Measurements from ENCODE around the gene TOMM40. TPM values are rescaled to one million over a fixed set of nuclear protein-coding genes. Genes with fewer than 3 reads are reported as not detected.

The TOMM40 gene
- total RNA-seq, 2 donors from 2014 or later: 38.2 to 120 TPM

DNA sequence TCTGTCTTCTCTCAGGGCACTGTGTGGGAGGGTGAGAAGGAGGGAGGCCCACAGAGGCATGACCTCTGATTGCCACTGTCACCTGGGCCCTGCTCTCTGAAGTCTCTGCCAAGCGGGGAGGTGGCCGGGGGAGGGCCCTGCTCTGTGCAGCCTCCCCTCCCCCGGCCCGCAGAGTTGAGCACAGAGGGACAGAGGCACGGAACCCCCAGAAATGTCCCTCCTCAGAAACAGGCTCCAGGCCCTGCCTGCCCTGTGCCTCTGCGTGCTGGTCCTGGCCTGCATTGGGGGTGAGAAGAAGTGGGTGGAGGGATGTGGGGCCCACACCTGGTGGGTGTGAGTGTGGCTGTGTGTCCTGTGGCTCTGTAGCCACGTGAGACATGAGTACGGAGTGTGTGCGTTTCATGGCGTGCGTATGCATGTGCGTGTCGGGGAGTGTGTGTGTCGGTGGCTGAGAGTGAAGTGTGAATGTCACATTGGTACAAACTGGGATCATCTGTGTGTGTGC, 51.1 kb downstream of the TOMM40 start, which contains the start of gene APOC4:
TSS of gene APOC4 (plus strand) at position 171 of the 505 bp plus-strand sequence. CDS start at position 212, 41 bp downstream.
- Mint-ChIP-seq H3K36me3 (no peaks in the 10 kb centered on the region), H3K27ac (no peak within 1 kb of the TSS), H3K9me3 (no peaks in the 10 kb centered on the region)
- no peak for ATAC-seq
- DNase-seq (ENCODE audit: low spot score in 2 of 2): no peak

- H3K27ac Mint-ChIP-seq: peak overlapping the region; percentile 51 to 93
- DNase-seq (ENCODE audit: low spot score in 2 of 2) (no peak), ATAC-seq (no peak)
- H3K9me3 Mint-ChIP-seq: no peaks in the 10 kb centered on the region
- H3K36me3 Mint-ChIP-seq: no peaks in the 10 kb centered on the region
These were observed 52.8 kb downstream of the TOMM40 start for GRCh38 chr19:44943801-44944249.

- DNase-seq (ENCODE audit: low spot score in 2 of 2) (no peak), ATAC-seq (no peak)
- Mint-ChIP-seq H3K36me3 (no peaks in the 10 kb centered on the region), H3K27ac (peak overlapping the region in 1 of 2 donors; percentile 50), H3K9me3 (no peaks in the 10 kb centered on the region)
These were observed 56.1 kb downstream of the TOMM40 start for GRCh38 chr19:44947041-44947581.

GRCh38 chr19:44948237-44948636, 57.2 kb downstream of the TOMM40 start:
- Mint-ChIP-seq H3K9me3 (no peaks in the 10 kb centered on the region), H3K36me3 (no peaks in the 10 kb centered on the region), H3K27ac (no peak overlapping the region)
- no peak for ATAC-seq
- no peak for DNase-seq (ENCODE audit: low spot score in 2 of 2)

GRCh38 chr19:44948763-44949374, 57.8 kb downstream of the TOMM40 start:
- Mint-ChIP-seq H3K27ac (no peak overlapping the region), H3K36me3 (peaks cover 0 to 4% of the 10 kb centered on the region in 2 donors), H3K9me3 (no peaks in the 10 kb centered on the region)
- ATAC-seq (no peak), DNase-seq (ENCODE audit: low spot score in 2 of 2) (no peak)

- DNase-seq (ENCODE audit: low spot score in 2 of 2): no peak
- no peak for ATAC-seq
- Mint-ChIP-seq H3K9me3 (no peaks in the 10 kb centered on the region), H3K36me3 (peaks cover 0 to 4% of the 10 kb centered on the region in 2 donors), H3K27ac (no peak overlapping the region)
These were observed 58.5 kb downstream of the TOMM40 start for GRCh38 chr19:44949550-44949949.

DNA sequence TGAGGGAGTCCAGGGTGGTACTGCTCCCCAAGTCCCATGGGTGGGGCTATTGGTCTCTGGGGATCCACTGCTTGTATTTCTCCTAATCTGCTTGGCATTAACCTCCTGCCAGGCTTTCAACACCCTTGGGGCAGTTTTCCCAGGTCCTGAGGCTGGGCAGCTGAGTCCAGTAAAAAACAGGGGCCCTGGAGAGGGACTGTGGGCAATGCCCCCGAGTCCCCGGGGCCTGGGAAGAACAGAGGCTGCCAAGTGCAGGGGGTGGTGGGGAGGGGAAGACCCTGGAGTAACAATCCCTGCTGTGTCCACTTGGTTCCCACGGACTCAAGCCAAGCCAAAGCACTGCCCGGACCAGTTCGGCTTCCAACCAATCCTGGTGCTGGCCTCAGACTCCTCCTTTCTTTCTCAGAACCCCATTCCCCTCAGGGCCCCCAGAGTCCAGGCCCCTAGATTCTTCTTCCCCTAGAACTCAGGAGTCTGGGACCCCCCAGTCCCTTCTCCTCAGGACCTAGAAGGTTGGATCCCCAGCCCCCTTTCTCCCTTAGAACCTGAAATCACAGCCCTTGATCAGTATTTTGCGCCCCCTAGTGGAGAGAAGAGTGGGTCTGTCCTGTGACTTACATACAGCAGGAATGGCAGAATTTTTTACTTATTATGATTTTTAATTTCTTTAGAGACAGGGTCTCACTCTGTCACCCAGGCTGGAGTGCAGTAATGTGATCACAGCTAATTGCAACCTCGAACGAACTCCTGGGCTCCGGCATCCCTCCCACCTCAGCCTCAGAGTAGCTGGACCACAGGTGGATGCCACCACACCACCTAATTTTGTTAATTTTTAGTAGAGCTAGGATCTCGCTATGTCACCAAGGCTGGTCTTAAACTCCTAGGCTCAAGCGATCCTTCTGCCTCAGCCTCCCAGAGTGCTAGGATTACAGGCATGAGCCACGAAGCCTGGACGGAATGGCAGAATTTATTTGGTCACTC, 60.4 kb downstream of the TOMM40 start:
- H3K36me3 Mint-ChIP-seq: peaks cover 4 to 7% of the 10 kb centered on the region in 2 donors

More for the DNA sequence above, 60.4 kb downstream of the TOMM40 start:
- H3K9me3 Mint-ChIP-seq: no peaks in the 10 kb centered on the region
- ATAC-seq (peak in 1 of 2 donors; percentile 12), DNase-seq (ENCODE audit: low spot score in 2 of 2) (peak in 1 of 2 donors; percentile 72)
- H3K27ac Mint-ChIP-seq: peak overlapping the region in 1 of 2 donors; percentile 15

Other genes with a start within 250 kb of the TOMM40 start
- gene PVR, start 247.3 kb upstream of the TOMM40 start, total RNA-seq: 10 to 100 TPM; 18.2 to 23.4 TPM
- gene CEACAM19, start 219.8 kb upstream of the TOMM40 start, total RNA-seq: 1 to 10 TPM; 2.2 to 2.5 TPM
- not detected for gene CEACAM16, start 192.1 kb upstream of the TOMM40 start, total RNA-seq
- 100 to 1,000 TPM in 1 of 2 donors, 10 to 100 TPM in 1; 83.8 to 124 TPM for gene BCL3, start 142.5 kb upstream of the TOMM40 start, total RNA-seq
- not detected for gene CBLC, start 113.4 kb upstream of the TOMM40 start, total RNA-seq
- under 1 TPM in 1 of 2 donors, not detected in 1; 0.31 TPM for gene BCAM, start 82.2 kb upstream of the TOMM40 start, total RNA-seq
- under 1 TPM; 0.89 to 0.98 TPM for gene NECTIN2, start 45.0 kb upstream of the TOMM40 start, total RNA-seq
- gene APOE, start 14.5 kb downstream of the TOMM40 start, total RNA-seq: 1 to 10 TPM in 1 of 2 donors, under 1 TPM in 1; 0.80 to 2.9 TPM
- under 1 TPM in 1 of 2 donors, not detected in 1; 0.61 TPM for gene APOC1, start 23.4 kb downstream of the TOMM40 start, total RNA-seq
- gene APOC4, start 51.0 kb downstream of the TOMM40 start, total RNA-seq: not detected
- gene APOC2, start 54.8 kb downstream of the TOMM40 start, total RNA-seq: not detected
- 10 to 100 TPM; 54.0 to 58.5 TPM for gene CLPTM1, start 64.1 kb downstream of the TOMM40 start, total RNA-seq
- gene RELB, start 110.2 kb downstream of the TOMM40 start, total RNA-seq: 10 to 100 TPM; 31.7 to 56.5 TPM
- gene CLASRP, start 147.8 kb downstream of the TOMM40 start, total RNA-seq: 100 to 1,000 TPM; 115 to 133 TPM
- gene ZNF296, start 185.2 kb downstream of the TOMM40 start, total RNA-seq: 1 to 10 TPM; 2.3 to 6.7 TPM
- gene GEMIN7, start 188.0 kb downstream of the TOMM40 start, total RNA-seq: 10 to 100 TPM in 1 of 2 donors, 1 to 10 TPM in 1; 8.3 to 54.3 TPM
- gene PPP1R37, start 201.9 kb downstream of the TOMM40 start, total RNA-seq: 10 to 100 TPM; 12.4 to 18.3 TPM